Neural cell (in vitro differentiated cells): Measurements from ENCODE around the gene RAMP3.

Experiments
- CTCF ChIP-seq: fragments of 450-650 bp; IDR thresholded peaks from 2 replicates; pipeline ENCODE4 v1.5.1; 2014; ENCODE audit warnings: antibody characterized with exemption, mild to moderate bottlenecking, moderate library complexity; ENCODE audit not compliant: poor library complexity, severe bottlenecking
- EP300 ChIP-seq: fragments of 450-650 bp; conservative IDR thresholded peaks from 2 replicates; pipeline ENCODE4 v1.6.1; 2014; ENCODE audit warnings: antibody characterized with exemption, mild to moderate bottlenecking, moderate library complexity; ENCODE audit not compliant: poor library complexity, severe bottlenecking
- EZH2 ChIP-seq: fragments of 200-600, 300-800 bp; shearing (Covaris generic), sonication (generic); IDR thresholded peaks from 2 replicates; pipeline ENCODE4 v1.6.1; 2014; ENCODE audit warnings: antibody characterized with exemption, low read length, borderline replicate concordance, mild to moderate bottlenecking; ENCODE audit not compliant: insufficient read depth, poor library complexity, severe bottlenecking
- POLR2AphosphoS5 ChIP-seq: IDR thresholded peaks from 2 replicates; pipeline ENCODE4 v1.6.1; 2012
- RAD21 ChIP-seq: fragments of 450-650 bp; conservative IDR thresholded peaks from 2 replicates; pipeline ENCODE4 v1.6.1; 2014; ENCODE audit warnings: antibody characterized with exemption, mild to moderate bottlenecking, moderate library complexity
- REST ChIP-seq: IDR thresholded peaks from 2 replicates; pipeline ENCODE4 v1.6.1; 2012; ENCODE audit warnings: borderline replicate concordance
- TAF1 ChIP-seq: IDR thresholded peaks from 2 replicates; pipeline ENCODE4 v1.6.1; 2012; ENCODE audit warnings: low read depth

- TF ChIP-seq CTCF (no peak), POLR2AphosphoS5 (no peak), EP300 (no peak), RAD21 (no peak), EZH2 (no peak), REST (no peak), TAF1 (no peak)
These were observed 31.8 kb downstream of the RAMP3 start for GRCh38 chr7:45189151-45189970.
